Globus pallidus (tissue), 1 donor: Measurements from ENCODE around the gene TTC7B.

ENCODE experiments used
- DNase-seq: peaks from one replicate; pipeline ENCODE4 v3.0.0-alpha.2; 2015; ENCODE audit warnings: low spot score

The TTC7B gene

GRCh38 chr14:90545966-90546751, 270.1 kb downstream of the TTC7B start:
- DNase-seq = peak; percentile 75

- no peak for DNase-seq
These were observed 270.8 kb downstream of the TTC7B start for GRCh38 chr14:90545382-90545781.

GRCh38 chr14:90544971-90545370, 271.3 kb downstream of the TTC7B start:
- no peak for DNase-seq

- no peak for DNase-seq
These were observed 271.7 kb downstream of the TTC7B start for GRCh38 chr14:90544566-90544965.

GRCh38 chr14:90543876-90544275, 272.4 kb downstream of the TTC7B start:
- DNase-seq = no peak

GRCh38 chr14:90541076-90541634, 275.1 kb downstream of the TTC7B start:
- no peak for DNase-seq

GRCh38 chr14:90540437-90540836, 275.8 kb downstream of the TTC7B start:
- no peak for DNase-seq

- no peak for DNase-seq
These were observed 276.2 kb downstream of the TTC7B start for GRCh38 chr14:90539996-90540395.

GRCh38 chr14:90539496-90539775, 276.8 kb downstream of the TTC7B start:
- DNase-seq = no peak

- DNase-seq = no peak
These were observed 277.3 kb downstream of the TTC7B start for GRCh38 chr14:90538716-90539495.

GRCh38 chr14:90538095-90538494, 278.1 kb downstream of the TTC7B start:
- no peak for DNase-seq

- no peak for DNase-seq
These were observed 279.6 kb downstream of the TTC7B start for GRCh38 chr14:90536511-90537191.

GRCh38 chr14:90536092-90536491, 280.1 kb downstream of the TTC7B start:
- peak; percentile 54 for DNase-seq

- no peak for DNase-seq
These were observed 280.6 kb downstream of the TTC7B start for GRCh38 chr14:90535556-90536090.

GRCh38 chr14:90534838-90535555, 281.2 kb downstream of the TTC7B start:
- no peak for DNase-seq

GRCh38 chr14:90534091-90534837, 282.0 kb downstream of the TTC7B start:
- DNase-seq = no peak

GRCh38 chr14:90533591-90534021, 282.6 kb downstream of the TTC7B start:
- DNase-seq = no peak

GRCh38 chr14:90532826-90533525, 283.3 kb downstream of the TTC7B start:
- DNase-seq = no peak

GRCh38 chr14:90531497-90531896, 284.7 kb downstream of the TTC7B start:
- DNase-seq = no peak

GRCh38 chr14:90530523-90530922, 285.7 kb downstream of the TTC7B start:
- no peak for DNase-seq
